SK-N-SH (cell line): ENCODE results near the gene PAPLN.

Experiments used
- CTCF ChIP-seq: fragments of 200-600 bp; sonication (generic); IDR thresholded peaks from 2 replicates; pipeline ENCODE4 v1.6.1; 2017; ENCODE audit warnings: antibody characterized with exemption, mild to moderate bottlenecking, moderate library complexity
- ELF1 ChIP-seq: IDR thresholded peaks from 2 replicates; pipeline ENCODE4 v1.4.0; 2012
- EP300 ChIP-seq, 2 experiments: IDR thresholded peaks; 2 replicates each; pipeline versions ENCODE4 v1.4.0 to v1.6.1; 2012; ENCODE audit warnings: borderline replicate concordance in 1 of 2, low read depth in 1 of 2, low read length in 1 of 2
- FOXM1 ChIP-seq: IDR thresholded peaks from 2 replicates; pipeline ENCODE4 v1.4.0; 2012; ENCODE audit warnings: low read depth, mild to moderate bottlenecking
- MAX ChIP-seq: IDR thresholded peaks from 2 replicates; pipeline ENCODE4 v1.4.0; 2012; ENCODE audit warnings: low read depth
- MEF2A ChIP-seq: IDR thresholded peaks from 2 replicates; pipeline ENCODE4 v1.4.0; 2012; ENCODE audit warnings: low read depth, borderline replicate concordance
- POLR2AphosphoS5 ChIP-seq: IDR thresholded peaks from 2 replicates; pipeline ENCODE4 v1.6.1; 2012; ENCODE audit warnings: low read depth, low read length
- RFX5 ChIP-seq: IDR thresholded peaks from 2 replicates; pipeline ENCODE4 v1.6.1; 2012; ENCODE audit warnings: mild to moderate bottlenecking, improper control_type of control experiment, low read length
- SMC3 ChIP-seq: IDR thresholded peaks from 2 replicates; pipeline ENCODE4 v1.6.1; 2012; ENCODE audit warnings: low read depth, low read length, improper control_type of control experiment
- TEAD4 ChIP-seq: IDR thresholded peaks from 2 replicates; pipeline ENCODE4 v1.4.0; 2012; ENCODE audit warnings: mild to moderate bottlenecking, borderline replicate concordance; ENCODE audit not compliant: insufficient read depth
- USF1 ChIP-seq: IDR thresholded peaks from 2 replicates; pipeline ENCODE4 v1.4.0; 2012; ENCODE audit warnings: low read depth, borderline replicate concordance
- YY1 ChIP-seq: IDR thresholded peaks from 2 replicates; pipeline ENCODE4 v1.4.0; 2012; ENCODE audit warnings: low read depth, mild to moderate bottlenecking

- no peak for TF ChIP-seq CTCF
- TF ChIP-seq MAX = no peak
- no peak for TF ChIP-seq RFX5
- TF ChIP-seq EP300 (IDR thresholded peaks at IDR 0.05; ENCODE audit: borderline replicate concordance in 1 of 2, low read depth in 1 of 2, low read length in 1 of 2) = no peak
- TF ChIP-seq FOXM1 = no peak
- no peak for TF ChIP-seq USF1
- no peak for TF ChIP-seq YY1
- no peak for TF ChIP-seq SMC3
- no peak for TF ChIP-seq TEAD4
- no peak for TF ChIP-seq ELF1
- TF ChIP-seq MEF2A = no peak
- TF ChIP-seq POLR2AphosphoS5 = no peak
Observed at GRCh38 chr14:73277376-73277775, 40.1 kb downstream of the PAPLN start.
